Stimulated activated CD4-positive, alpha-beta T cell treated with anti-CD3 and anti-CD28 coated beads, Interleukin-1b, Interleukin-23, amount 100 ng/mL, for 4 hours (primary cell): ENCODE data around the gene TGFB1.
"Not testable (repeated sequence)": the region's sequence is repeated elsewhere in the genome, so short reads cannot be mapped to it uniquely, and the experiment has no call there.

Experiments
- DNase-seq, 2 donors: peaks; one replicate each; pipeline ENCODE4 v3.0.0-alpha.2; 2020; ENCODE audit warnings: low read depth in 2 of 2

TGFB1 gene

DNA sequence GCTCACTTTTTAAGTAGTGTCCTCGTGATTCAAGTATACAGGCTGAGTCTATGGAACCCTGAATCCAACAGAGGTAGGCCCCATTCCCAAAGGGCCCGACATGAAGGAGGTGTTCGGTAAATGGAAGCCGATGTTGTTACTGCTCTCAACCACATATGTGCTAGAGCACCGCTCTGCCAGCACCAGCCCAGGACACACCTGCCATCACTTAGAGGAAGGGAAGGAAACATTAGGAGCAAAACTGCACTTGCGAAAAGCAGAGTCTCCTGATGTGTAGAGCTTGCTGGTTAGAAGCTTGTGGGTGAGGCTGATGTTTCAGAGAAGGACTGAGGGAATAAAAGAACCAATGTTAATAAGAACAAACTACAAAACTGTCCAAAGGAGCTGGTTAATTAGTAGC lies 53.2 kb downstream of the TGFB1 start:
- DNase-seq, result no peak

DNA sequence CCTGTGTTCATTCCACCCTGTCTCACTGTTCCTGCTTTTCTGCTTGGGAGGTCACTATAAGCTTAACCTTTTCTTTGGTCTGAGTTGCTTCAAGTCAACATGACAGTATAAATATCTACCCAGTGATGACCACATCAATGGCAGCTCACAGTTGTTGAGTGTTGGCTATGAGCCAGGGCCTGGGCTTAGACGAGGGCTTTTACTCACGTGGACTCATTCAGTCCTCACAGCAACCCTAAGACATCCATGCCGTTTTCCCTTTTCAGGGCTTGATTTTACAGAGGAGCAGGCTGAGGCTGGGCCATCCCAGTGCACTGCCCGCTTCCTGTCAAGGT lies 54.0 kb downstream of the TGFB1 start:
- no peak for DNase-seq

DNA sequence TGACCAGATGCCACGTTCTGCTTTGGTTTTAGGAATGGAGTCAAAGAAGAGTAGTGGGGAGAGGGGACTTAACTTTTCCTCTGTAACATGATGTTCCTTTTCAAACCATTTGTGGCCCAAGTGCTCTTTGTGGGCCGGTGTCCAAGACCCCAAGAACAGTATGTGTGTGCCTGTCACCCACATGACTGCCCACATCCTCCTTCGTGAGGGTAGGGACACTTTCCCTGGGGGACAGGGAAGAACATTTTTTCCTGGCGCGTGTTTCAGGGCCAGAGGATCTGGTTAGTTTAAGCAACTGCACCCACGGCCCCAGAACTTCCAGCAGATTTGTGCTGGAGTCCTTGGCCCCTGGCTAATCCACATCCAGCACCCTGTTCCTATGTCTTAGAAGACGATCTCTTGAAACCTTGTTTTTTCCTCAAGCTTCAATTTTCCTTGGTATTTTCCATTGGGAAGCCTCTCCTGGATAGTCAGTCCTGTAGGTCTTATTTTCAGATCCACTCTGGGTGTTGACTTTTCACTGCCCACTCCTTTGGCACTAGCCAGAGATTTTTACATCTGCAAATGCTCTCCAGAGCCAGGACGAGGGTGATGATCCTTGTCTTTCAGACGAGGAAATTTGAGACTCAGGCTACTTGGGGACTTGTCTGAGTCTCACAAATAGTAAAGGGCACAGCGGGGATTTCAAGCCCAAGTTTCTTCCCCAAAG lies 54.5 kb downstream of the TGFB1 start:
- DNase-seq, result no peak

DNA sequence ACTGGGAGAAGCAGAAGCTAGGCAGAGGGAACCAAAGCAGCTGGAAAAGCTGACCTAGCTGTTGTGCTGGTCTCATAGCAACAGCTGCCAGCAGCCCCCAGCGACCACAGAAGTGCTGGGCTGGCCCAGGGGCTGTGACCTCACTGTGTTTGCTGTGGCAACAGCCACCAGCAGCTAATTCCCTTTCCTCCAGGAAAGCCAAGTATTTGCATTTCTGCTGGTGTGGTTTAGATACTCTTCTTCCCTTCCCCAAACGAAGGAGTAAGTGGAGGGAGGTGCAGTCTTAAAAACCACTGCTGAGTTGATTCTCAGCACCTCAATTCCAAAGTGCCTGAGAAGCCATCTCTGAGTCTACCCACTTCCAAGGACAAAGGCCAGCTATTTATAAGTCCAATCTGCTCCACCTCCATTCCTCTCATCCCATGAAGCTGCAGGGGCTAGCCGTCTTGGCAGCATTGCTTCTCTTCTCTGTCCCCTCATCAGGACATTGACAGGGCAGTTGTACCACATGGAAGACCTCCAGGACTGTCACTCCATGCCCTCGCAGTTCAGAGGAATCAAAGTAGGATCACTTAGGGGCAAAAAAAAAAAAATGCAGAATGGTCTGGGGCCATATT lies 55.3 kb downstream of the TGFB1 start:
- DNase-seq, result no peak

DNA sequence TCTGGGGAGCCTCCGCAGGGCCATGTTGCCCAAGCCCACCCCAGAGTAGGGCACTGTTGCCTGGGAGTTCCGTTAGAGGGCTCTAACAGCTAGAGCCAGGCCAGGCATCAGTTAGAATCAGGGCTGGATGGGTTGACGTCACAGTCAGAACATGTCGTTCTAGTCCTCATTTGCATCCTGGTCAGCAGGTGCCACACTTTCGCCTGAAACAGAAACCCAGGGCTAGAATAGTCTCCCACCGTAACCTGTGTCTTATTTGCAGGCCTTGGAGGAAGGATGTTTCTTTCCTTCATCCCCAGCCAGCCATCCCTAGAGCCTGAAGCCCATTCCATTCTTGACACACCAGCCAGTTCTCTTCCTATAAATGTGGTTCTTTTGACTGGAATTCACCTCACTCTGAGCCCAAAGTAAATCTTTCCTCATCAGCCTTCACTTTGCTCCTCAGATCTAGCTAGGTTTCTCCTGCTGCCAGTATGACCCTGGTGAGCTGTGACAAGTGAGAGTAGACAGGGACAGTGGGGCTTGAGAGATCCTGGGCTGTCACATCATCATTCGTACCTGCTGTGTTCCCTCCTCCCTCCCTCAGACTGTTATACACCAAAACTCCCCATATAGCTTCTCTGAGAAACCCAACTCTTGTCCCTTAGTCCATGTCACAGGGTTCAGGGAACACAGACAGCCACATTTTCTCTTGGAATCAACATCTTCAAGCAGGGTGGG lies 55.9 kb downstream of the TGFB1 start:
- no peak for DNase-seq

DNA sequence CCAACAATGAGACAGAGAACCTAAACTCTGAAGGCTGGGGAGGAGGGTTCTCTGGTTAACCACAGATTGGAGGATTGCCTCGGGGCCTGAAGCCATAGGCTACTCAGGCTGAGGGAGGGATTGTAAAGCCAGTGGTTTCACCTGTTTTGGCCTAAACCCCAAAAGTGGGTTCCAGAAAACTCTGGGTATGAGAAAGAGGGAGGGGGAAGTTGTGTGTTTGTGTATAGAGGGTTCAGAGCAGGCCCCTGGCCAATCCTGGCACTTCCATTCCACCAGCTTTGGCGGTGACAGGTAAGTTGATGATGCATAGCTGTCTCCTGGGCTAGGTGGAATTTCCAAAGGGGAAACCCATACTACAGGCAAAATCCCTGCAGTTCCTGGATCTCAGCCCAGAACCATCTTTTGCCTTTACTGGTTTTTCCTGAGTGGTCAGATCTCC lies 57.3 kb downstream of the TGFB1 start:
- no peak for DNase-seq

DNA sequence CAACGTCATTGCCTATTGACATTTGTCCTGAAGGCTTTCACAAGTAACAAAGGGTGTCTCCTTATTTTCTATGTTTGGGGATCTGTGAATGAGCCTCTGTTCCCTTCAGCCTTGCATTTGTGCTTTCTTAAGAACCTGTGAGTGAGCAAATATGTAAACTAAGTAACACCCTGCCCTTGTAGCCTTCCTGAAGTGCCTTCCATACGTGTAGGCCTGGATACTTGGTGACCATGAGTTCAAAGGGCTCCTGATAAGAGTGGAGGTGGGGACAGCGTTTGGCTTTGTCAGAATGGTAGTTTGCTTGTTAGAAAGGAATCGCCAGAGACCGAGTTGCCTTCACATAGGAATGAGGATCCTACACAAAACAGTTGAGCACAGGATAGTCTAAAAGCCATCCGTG lies 58.2 kb downstream of the TGFB1 start:
- no peak for DNase-seq

DNA sequence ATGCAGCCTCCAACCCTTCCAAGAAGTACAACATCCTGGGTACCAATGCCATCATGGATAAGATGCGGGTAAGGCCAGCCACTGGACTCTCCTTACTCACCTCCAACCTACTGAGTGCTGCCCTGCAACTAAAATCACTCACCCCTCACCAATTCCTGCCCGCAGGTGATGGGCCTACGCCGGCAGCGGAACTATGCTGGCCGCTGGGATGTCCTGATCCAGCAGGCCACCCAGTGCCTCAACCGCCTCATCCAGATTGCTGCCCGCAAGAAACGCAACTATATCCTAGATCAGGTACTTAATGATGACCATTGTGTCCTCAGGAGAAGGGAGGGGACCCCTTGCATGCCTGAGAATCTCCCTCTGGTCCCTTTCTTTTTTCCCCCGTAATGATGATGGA lies 59.3 kb downstream of the TGFB1 start:
- DNase-seq, result no peak

DNA sequence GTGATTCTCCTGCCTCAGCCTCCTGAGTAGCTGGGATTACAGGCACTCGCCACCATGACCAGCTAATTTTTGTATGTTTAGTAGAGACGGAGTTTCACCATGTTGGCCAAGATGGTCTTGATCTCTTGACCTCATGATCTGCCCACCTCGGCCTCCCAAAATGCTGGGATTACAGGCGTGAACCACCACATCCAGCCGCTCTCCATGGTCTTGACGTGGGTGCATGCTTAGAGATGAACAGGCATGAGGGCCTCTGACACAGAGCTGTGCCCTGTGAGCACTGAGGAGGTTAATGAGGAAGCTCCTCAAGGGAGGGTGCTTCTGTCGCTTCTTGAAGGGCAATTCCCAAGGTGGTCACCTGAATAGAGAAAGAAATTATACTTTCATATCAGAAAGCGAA lies 63.9 kb downstream of the TGFB1 start:
- DNase-seq, result not testable (repeated sequence)

DNA sequence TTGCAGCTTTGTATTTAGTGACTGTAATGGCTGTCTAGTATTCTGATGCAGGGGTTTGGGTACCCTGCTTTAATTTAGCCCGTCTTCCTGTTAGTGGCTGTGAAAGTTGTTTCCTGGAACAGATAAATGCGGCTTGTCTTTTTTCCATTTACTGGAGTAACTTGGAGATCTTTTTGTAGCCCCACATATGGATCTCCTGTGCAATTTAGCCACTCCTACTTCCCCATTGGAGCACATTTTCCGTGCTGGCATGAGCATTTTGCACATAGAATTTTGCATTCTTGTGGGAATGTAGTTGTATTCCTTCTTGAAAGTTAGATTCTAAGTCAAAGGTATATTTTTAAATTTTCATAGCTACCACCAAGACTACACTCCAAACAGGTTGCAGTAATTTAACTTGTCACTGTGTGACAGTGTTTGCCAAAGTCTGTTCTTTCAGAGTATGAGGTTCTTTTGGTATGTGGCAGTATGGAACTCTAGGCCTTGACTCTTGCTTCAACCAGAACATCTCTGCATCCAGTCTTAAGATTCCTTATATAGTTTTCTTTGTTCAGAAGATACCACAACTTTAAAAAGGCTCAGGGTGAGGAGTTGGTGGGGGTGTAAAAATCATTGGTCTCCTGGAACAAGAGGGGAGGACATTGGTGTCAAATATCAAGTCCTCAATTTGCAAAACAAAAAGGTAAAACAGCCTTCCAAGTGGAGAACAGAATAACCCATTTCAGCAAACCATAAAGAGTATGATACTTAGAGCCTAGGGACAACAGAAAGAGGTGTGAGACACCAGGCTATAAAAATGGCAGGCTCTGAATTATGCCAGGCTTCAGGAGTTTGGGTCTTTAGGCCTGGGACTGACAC lies 64.8 kb downstream of the TGFB1 start:
- no peak for DNase-seq
